Ovary (tissue), 9 donors: Measurements from ENCODE around the gene RHOJ. TPM values are rescaled to one million over a fixed set of nuclear protein-coding genes. Genes with fewer than 3 reads are reported as not detected.

Experiments used
- DNase-seq, 5 donors: peaks; one replicate each; pipeline ENCODE4 v3.0.0-alpha.2; 2019 to 2020
- H3K27ac ChIP-seq, 2 donors: fragments of 200-600 bp; one replicate each; pipeline versions ENCODE4 v1.5.1 to v1.8.0; 2019 to 2022
- H3K27me3 ChIP-seq: fragments of 200-600 bp; one replicate; pipeline ENCODE4 v1.8.0; 2022
- H3K36me3 ChIP-seq: fragments of 200-600 bp; sonication (generic); one replicate; pipeline ENCODE4 v1.5.1; 2019
- H3K4me1 ChIP-seq: one replicate; pipeline ENCODE4 v1.8.1; 2013; ENCODE audit warnings: mild to moderate bottlenecking, moderate library complexity; ENCODE audit not compliant: insufficient read depth
- H3K4me3 ChIP-seq: fragments of 200-600 bp; sonication (generic); one replicate; pipeline ENCODE4 v1.5.1; 2017
- H3K9me3 ChIP-seq, 2 donors: fragments of 200-600 bp in 1 of 2; sonication (generic) in 1 of 2; one replicate each; pipeline versions ENCODE4 v1.5.1 to v1.8.1; 2013 to 2019; ENCODE audit warnings: mild to moderate bottlenecking in 1 of 2, moderate library complexity in 1 of 2
- EP300 ChIP-seq: sonication (generic); formaldehyde crosslinking; IDR thresholded peaks from one replicate; pipeline ENCODE4 v1.6.1; 2017; ENCODE audit warnings: antibody characterized with exemption
- POLR2A ChIP-seq: fragments of 450-650 bp; IDR thresholded peaks from one replicate; pipeline ENCODE4 v1.6.1; 2017; ENCODE audit warnings: antibody characterized with exemption, mild to moderate bottlenecking, moderate library complexity
- WGBS, 3 donors: extraction: QIAGEN DNeasy Blood & Tissue Kit in 1 of 3; methylation state at CpG; one replicate each; pipeline versions ENCODE4 v1.1.5 to v1.1.7; 2013 to 2017; 5-methylcytosine and 5-hydroxymethylcytosine counted together
- intact Hi-C, 4 donors: fragments of 100-400 bp; cut with DNase I; formaldehyde crosslinking; loops; one replicate each; pipeline versions ENCODE4 v1.11.0 to v1.15.1; 2022 to 2023
- polyA plus RNA-seq, 2 donors: library from polyadenylated mRNA; stranded (reverse); fragments of 200-250 nt in 1 of 2; fragments of 350-450 nt in 1 of 2; fragmentation: Illumina TruSeq in 1 of 2; extraction: RNeasy Lipid Tissue Mini Kit (QIAGEN cat#74804) in 1 of 2; gene quantifications; one replicate each; pipeline ENCODE4 v1.2.3, GENCODE V29; 2013 to 2014
- total RNA-seq, 7 donors: library from RNA; depleted of rRNA in 2 of 7; stranded (reverse); fragments of >200 nt in 2 of 7; fragmentation: NEBNext Ultra II Directional in 3 of 7; extraction: Animal tissue kit (Norgen Biotek cat#: 25700) in 3 of 7; gene quantifications; one replicate each; pipeline versions ENCODE4 v1.1.0 to v1.2.4, GENCODE V29; 2016 to 2023
- TF ChIP-seq, protein P1 (sequence below), 3 donors: fragments of 450-650 bp in 2 of 3; fragments of 200-600 bp in 1 of 3; IDR thresholded peaks; one replicate each; pipeline versions ENCODE4 v1.5.1 to v1.8.0; 2016 to 2022; ENCODE audit warnings: antibody characterized with exemption in 3 of 3, mild to moderate bottlenecking in 1 of 3
- donor health status: DM: no; HTN: no; CAD: no; lungs with moderate emphysema.
- donor health status: DM: no; HTN: no; CAD: no.
- donor health status: Bipolar disorder and iron deficiency.
- donor health status: DM: yes; HTN: yes; CAD: no.
- donor health status: DM: no; HTN: no; CAD: no.
- donor health status: DM: yes; HTN: yes; CAD: no.

RHOJ gene
- total and polyA plus RNA-seq, 9 donors, result 4.9 to 32.9 (median 16.1) TPM

GRCh38 chr14:63212776-63213500 is 8.7 kb downstream of the RHOJ start:
- Histone ChIP-seq H3K36me3 (no peaks in the 10 kb centered on the region), H3K9me3 (no peaks in the 10 kb centered on the region), H3K27ac (no peak overlapping the region), H3K4me1 (peaks cover 4% of the 10 kb centered on the region), H3K27me3 (no peaks in the 10 kb centered on the region), H3K4me3 (no peak overlapping the region)
- intact Hi-C loops, result no loop called here
- DNase-seq, result no peak
- TF ChIP-seq, protein P1, sequence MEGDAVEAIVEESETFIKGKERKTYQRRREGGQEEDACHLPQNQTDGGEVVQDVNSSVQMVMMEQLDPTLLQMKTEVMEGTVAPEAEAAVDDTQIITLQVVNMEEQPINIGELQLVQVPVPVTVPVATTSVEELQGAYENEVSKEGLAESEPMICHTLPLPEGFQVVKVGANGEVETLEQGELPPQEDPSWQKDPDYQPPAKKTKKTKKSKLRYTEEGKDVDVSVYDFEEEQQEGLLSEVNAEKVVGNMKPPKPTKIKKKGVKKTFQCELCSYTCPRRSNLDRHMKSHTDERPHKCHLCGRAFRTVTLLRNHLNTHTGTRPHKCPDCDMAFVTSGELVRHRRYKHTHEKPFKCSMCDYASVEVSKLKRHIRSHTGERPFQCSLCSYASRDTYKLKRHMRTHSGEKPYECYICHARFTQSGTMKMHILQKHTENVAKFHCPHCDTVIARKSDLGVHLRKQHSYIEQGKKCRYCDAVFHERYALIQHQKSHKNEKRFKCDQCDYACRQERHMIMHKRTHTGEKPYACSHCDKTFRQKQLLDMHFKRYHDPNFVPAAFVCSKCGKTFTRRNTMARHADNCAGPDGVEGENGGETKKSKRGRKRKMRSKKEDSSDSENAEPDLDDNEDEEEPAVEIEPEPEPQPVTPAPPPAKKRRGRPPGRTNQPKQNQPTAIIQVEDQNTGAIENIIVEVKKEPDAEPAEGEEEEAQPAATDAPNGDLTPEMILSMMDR (IDR thresholded peaks at IDR 0.05), result no peak
- TF ChIP-seq POLR2A, result no peak
- no peak for TF ChIP-seq EP300
- WGBS, 3 donors, result 99 to 100% (median 100%) methylated on average over 2 of the region's 2 CpGs

- 27 to 43% (median 33%) methylated on average over 5 of the region's 5 CpGs for WGBS, 3 donors
- intact Hi-C loops, result no loop called here
Observed at GRCh38 chr14:63214417-63215196, 10.4 kb downstream of the RHOJ start.

DNA sequence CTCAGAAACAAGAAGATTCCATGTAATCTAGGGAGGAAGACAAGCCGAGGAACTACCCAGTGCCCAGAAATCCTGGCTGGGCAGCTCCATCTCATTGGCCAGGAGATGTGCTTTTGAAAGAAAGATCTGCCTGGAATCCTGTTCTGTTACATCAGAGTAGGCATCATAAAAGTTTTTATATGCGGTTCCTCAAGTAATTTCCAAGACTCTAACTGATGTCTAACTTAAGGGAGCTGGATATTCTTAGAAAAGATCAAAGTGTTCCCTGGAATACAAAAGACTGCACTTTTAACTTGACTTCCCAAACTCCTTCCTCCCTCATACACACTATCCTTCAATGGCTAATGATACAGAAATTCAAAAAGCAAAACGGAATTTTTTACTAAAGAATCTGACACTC is 16.3 kb downstream of the RHOJ start:
- Histone ChIP-seq H3K36me3 (no peaks in the 10 kb centered on the region), H3K4me1 (no peaks in the 10 kb centered on the region), H3K4me3 (no peak overlapping the region), H3K27me3 (no peaks in the 10 kb centered on the region), H3K27ac (no peak overlapping the region), H3K9me3 (no peaks in the 10 kb centered on the region)
- TF ChIP-seq POLR2A (no peak), EP300 (no peak)
- TF ChIP-seq, protein P1 (IDR thresholded peaks at IDR 0.05), result no peak
- intact Hi-C loops, result no loop called here
- no peak for DNase-seq
- WGBS, 3 donors, result 45 to 59% (median 50%) methylated on average over 3 of the region's 3 CpGs

More at GRCh38 chr14:63214417-63215196, 10.4 kb downstream of the RHOJ start:
- H3K27ac ChIP-seq, result peak overlapping the region in 1 of 2 donors; percentile 4
- H3K9me3 ChIP-seq, result no peaks in the 10 kb centered on the region
- H3K27me3 ChIP-seq, result no peaks in the 10 kb centered on the region
- peaks cover 4% of the 10 kb centered on the region for H3K4me1 ChIP-seq
- no peak overlapping the region for H3K4me3 ChIP-seq
- no peaks in the 10 kb centered on the region for H3K36me3 ChIP-seq
- no peak for TF ChIP-seq POLR2A
- TF ChIP-seq, protein P1 (IDR thresholded peaks at IDR 0.05), result no peak
- no peak for TF ChIP-seq EP300
- DNase-seq, result no peak

GRCh38 chr14:63223596-63223995 is 19.4 kb downstream of the RHOJ start:
- Histone ChIP-seq H3K4me3 (no peak overlapping the region), H3K27me3 (no peaks in the 10 kb centered on the region), H3K27ac (no peak overlapping the region), H3K9me3 (no peaks in the 10 kb centered on the region), H3K4me1 (no peaks in the 10 kb centered on the region), H3K36me3 (no peaks in the 10 kb centered on the region)
- no peak for DNase-seq
- WGBS, 3 donors, result 9 to 19% (median 12%) methylated on average over 3 of the region's 3 CpGs
- TF ChIP-seq, protein P1 (IDR thresholded peaks at IDR 0.05), result no peak
- TF ChIP-seq EP300 (no peak), POLR2A (no peak)
- intact Hi-C loops, result no loop called here
